OCI-LY7 (cell line): ENCODE measurements around the gene PCDHGB2. TPM values are rescaled to one million over a fixed set of nuclear protein-coding genes. Genes with fewer than 3 reads are reported as not detected.

Experiments
- BruUV-seq: library from RNA; stranded (reverse); fragments of 400-500 nt; replicated peaks from 2 replicates; lab custom pipeline; 2021; lab: Mats Ljungman, UMichigan
- CTCF ChIA-PET: fragments of 300-600 bp; sonication (Branson Sonifier 250); formaldehyde crosslinking; loops from one replicate; lab custom pipeline; 2022; ENCODE audit warnings: antibody characterized with exemption; ENCODE audit not compliant: unreplicated experiment; lab: Charles Lee
- POLR2A ChIA-PET: fragments of 300-600 bp; sonication (Branson Sonifier 250); formaldehyde crosslinking; loops from one replicate; lab custom pipeline; 2022; ENCODE audit warnings: antibody characterized with exemption; lab: Charles Lee
- DNase-seq: peaks from one replicate; pipeline ENCODE4 v3.0.0-alpha.2; 2015; ENCODE audit warnings: low spot score
- H2AFZ ChIP-seq: fragments of 200-600 bp; sonication (generic), shearing (Covaris generic); 2 replicates; pipeline ENCODE4 v1.6.1; 2014; ENCODE audit warnings: mild to moderate bottlenecking, antibody characterized with exemption, low read length, moderate library complexity
- H3K27ac ChIP-seq: fragments of 200-600 bp; sonication (generic); 2 replicates; pipeline ENCODE4 v1.5.1; 2014; ENCODE audit warnings: mixed run types, low read depth, mild to moderate bottlenecking, moderate library complexity, low read length, inconsistent platforms; ENCODE audit not compliant: poor library complexity, severe bottlenecking
- H3K36me3 ChIP-seq: fragments of 200-600 bp; sonication (generic); 2 replicates; pipeline ENCODE4 v1.6.1; 2014; ENCODE audit warnings: mild to moderate bottlenecking, antibody characterized with exemption, low read length, moderate library complexity, mixed read lengths; ENCODE audit not compliant: insufficient read depth
- H3K4me1 ChIP-seq: fragments of 200-600 bp; sonication (generic); 2 replicates; pipeline ENCODE4 v1.5.1; 2014; ENCODE audit warnings: mild to moderate bottlenecking, low read length; ENCODE audit not compliant: insufficient read depth, poor library complexity, severe bottlenecking
- H3K4me2 ChIP-seq: fragments of 200-600 bp; sonication (generic); 2 replicates; pipeline ENCODE4 v1.6.1; 2014; ENCODE audit warnings: mild to moderate bottlenecking, low read length
- H3K4me3 ChIP-seq: fragments of 200-600 bp; sonication (generic); 2 replicates; pipeline ENCODE4 v1.5.1; 2014; ENCODE audit warnings: mild to moderate bottlenecking, low read depth, low read length; ENCODE audit not compliant: poor library complexity, severe bottlenecking
- H3K79me2 ChIP-seq: fragments of 200-600 bp; sonication (generic); 2 replicates; pipeline ENCODE4 v1.6.1; 2016; ENCODE audit warnings: low read depth, mild to moderate bottlenecking, low read length, moderate library complexity, mixed read lengths; ENCODE audit not compliant: insufficient read depth
- H3K9me2 ChIP-seq: fragments of 200-600 bp; sonication (generic); 2 replicates; pipeline ENCODE4 v1.6.1; 2016; ENCODE audit warnings: mild to moderate bottlenecking, low read length, mixed read lengths; ENCODE audit not compliant: insufficient read depth
- H3K9me3 ChIP-seq: fragments of 200-600 bp; sonication (generic); 2 replicates; pipeline ENCODE4 v1.6.1; 2014; ENCODE audit warnings: mild to moderate bottlenecking, mixed run types, low read length, mixed read lengths
- H4K20me1 ChIP-seq: fragments of 200-600 bp; sonication (generic); 2 replicates; pipeline ENCODE4 v1.6.1; 2014; ENCODE audit warnings: mild to moderate bottlenecking, antibody characterized with exemption, low read length, moderate library complexity, mixed read lengths; ENCODE audit not compliant: insufficient read depth
- EZH2phosphoT487 ChIP-seq: fragments of 200-600 bp; sonication (generic); IDR thresholded peaks from 2 replicates; pipeline ENCODE4 v1.6.1; 2018; ENCODE audit warnings: low read depth, borderline replicate concordance, mild to moderate bottlenecking, mixed run types, antibody characterized with exemption, low read length, moderate library complexity, mixed read lengths
- intact Hi-C: fragments of 100-400 bp; cut with micrococcal nuclease; formaldehyde crosslinking; loops from one replicate; pipeline ENCODE4 v1.10.0; 2022; ENCODE audit not compliant: unreplicated experiment
- total RNA-seq, 2 experiments: library from RNA; depleted of rRNA in 1 of 2; stranded (reverse); fragments of >200 nt in 1 of 2; shearing (Covaris generic) in 1 of 2; gene quantifications; 2 replicates each; pipeline ENCODE4 v1.2.3, GENCODE V29; 2014 to 2022
- TF ChIP-seq, protein P1 (sequence below): fragments of 200-600 bp; sonication (generic); conservative IDR thresholded peaks from 2 replicates; pipeline ENCODE4 v1.5.1; 2014; ENCODE audit warnings: mild to moderate bottlenecking, antibody characterized with exemption, low read length, moderate library complexity, mixed read lengths

Gene PCDHGB2
- total RNA-seq, 2 experiments from 2014 or later = 9.2 to 9.3 TPM

DNA sequence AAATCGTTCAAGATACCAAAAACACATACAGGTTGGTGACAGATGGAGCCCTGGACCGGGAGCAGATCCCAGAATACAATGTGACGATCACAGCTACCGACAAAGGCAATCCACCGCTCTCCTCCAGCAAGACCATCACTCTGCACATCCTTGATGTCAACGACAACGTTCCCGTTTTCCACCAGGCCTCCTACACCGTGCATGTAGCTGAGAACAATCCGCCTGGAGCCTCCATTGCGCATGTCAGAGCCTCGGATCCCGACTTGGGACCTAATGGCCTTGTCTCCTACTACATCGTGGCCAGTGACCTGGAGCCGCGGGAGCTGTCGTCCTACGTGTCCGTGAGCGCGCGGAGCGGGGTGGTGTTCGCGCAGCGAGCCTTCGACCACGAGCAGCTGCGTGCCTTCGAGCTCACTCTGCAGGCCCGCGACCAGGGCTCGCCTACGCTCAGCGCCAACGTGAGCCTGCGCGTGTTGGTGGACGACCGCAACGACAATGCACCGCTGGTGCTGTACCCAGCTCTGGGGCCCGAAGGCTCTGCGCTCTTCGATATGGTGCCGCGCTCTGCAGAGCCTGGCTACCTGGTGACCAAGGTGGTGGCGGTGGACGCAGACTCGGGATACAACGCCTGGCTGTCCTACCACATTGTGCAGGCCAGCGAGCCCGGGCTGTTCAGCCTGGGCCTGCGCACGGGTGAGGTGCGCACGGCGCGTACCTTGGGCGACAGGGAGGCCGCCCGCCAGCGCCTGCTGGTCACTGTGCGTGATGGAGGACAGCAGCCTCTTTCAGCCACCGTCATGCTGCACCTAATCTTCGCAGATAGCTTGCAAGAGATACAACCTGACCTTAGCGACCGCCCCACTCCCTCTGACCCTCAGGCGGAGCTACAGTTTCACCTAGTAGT is 12.0 kb downstream of the PCDHGB2 start:
- Histone ChIP-seq H3K36me3 (peaks cover 11% of the 10 kb centered on the region; the same call in 1 of the 2 replicates), H3K4me2 (no peak overlapping the region), H3K4me3 (no peak overlapping the region), H3K27ac (no peak overlapping the region), H3K4me1 (peaks cover 12% of the 10 kb centered on the region), H2AFZ (no peak overlapping the region), H3K9me3 (no peaks in the 10 kb centered on the region), H4K20me1 (no peaks in the 10 kb centered on the region), H3K9me2 (no peaks in the 10 kb centered on the region), H3K79me2 (no peaks in the 10 kb centered on the region)
- ChIA-PET POLR2A (no interaction called here), CTCF (interaction anchor here (0.9 kb wide), 1 partner anchor 12 kb away, joined by 3 read pairs; no protein-coding TSS in a partner anchor)
- intact Hi-C loops = loop anchor here (5.0 kb wide), 1 partner anchor 185 kb away; no protein-coding TSS in a partner anchor
- no peak for TF ChIP-seq EZH2phosphoT487
- TF ChIP-seq, protein P1, sequence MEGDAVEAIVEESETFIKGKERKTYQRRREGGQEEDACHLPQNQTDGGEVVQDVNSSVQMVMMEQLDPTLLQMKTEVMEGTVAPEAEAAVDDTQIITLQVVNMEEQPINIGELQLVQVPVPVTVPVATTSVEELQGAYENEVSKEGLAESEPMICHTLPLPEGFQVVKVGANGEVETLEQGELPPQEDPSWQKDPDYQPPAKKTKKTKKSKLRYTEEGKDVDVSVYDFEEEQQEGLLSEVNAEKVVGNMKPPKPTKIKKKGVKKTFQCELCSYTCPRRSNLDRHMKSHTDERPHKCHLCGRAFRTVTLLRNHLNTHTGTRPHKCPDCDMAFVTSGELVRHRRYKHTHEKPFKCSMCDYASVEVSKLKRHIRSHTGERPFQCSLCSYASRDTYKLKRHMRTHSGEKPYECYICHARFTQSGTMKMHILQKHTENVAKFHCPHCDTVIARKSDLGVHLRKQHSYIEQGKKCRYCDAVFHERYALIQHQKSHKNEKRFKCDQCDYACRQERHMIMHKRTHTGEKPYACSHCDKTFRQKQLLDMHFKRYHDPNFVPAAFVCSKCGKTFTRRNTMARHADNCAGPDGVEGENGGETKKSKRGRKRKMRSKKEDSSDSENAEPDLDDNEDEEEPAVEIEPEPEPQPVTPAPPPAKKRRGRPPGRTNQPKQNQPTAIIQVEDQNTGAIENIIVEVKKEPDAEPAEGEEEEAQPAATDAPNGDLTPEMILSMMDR = no peak
- no TSS peak for BruUV-seq
- no peak for DNase-seq

DNA sequence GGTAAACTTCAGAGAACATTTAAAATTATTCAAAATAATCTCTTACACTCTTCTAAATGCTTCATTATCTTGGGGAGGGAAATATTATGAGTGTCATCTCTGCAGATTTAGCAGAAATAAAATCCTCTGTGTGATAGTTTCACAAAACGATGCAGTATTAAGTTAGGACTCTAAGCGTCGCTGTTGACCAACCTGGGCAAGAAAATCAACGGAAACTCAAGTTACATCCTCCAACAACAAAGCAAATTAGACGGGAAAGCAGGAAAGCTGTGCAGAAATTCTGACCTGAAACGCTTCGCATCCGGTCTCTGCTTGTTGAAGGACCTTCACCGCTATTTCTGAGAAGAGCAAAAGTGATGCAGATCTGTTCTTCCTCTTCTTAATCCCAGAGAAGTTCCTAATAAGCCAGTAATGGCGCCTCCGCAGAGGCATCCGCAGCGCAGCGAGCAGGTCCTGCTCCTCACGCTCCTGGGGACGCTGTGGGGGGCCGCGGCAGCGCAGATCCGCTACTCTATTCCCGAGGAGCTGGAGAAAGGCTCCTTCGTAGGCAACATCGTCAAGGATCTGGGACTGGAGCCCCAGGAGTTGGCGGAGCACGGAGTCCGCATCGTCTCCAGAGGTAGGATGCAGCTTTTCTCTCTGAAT is 14.0 kb downstream of the PCDHGB2 start, which contains the start of gene PCDHGA6:
Gene PCDHGA6 (plus strand): TSS at position 219 of the 645 bp plus-strand sequence. CDS start 193 bp downstream, at position 412.
- Histone ChIP-seq H3K4me2 (peak within 1 kb of the TSS; percentile 14; the same call in 1 of the 2 replicates), H3K36me3 (peaks cover 11% of the 10 kb centered on the region; the same call in 1 of the 2 replicates), H3K4me3 (no peak within 1 kb of the TSS), H4K20me1 (no peaks in the 10 kb centered on the region), H3K79me2 (no peaks in the 10 kb centered on the region), H2AFZ (no peak within 1 kb of the TSS), H3K4me1 (peaks cover 12% of the 10 kb centered on the region), H3K9me2 (no peaks in the 10 kb centered on the region), H3K9me3 (no peaks in the 10 kb centered on the region), H3K27ac (no peak within 1 kb of the TSS)
- ChIA-PET CTCF (no interaction called here), POLR2A (interaction anchor here (1.1 kb wide), 1 partner anchor 32 kb away, joined by 3 read pairs; no protein-coding TSS in a partner anchor)
- intact Hi-C loops = loop anchor here (5.0 kb wide), 1 partner anchor 184 kb away; no protein-coding TSS in a partner anchor
- BruUV-seq = no TSS peak
- TF ChIP-seq EZH2phosphoT487 = no peak
- TF ChIP-seq, protein P1 = peak; percentile 82
- peak; percentile 37 for DNase-seq
